ENCODE measurements around the gene ERG28. TPM values are rescaled to one million over a fixed set of nuclear protein-coding genes. Genes with fewer than 3 reads are reported as not detected.
"Not testable (repeated sequence)": the region's sequence is repeated elsewhere in the genome, so short reads cannot be mapped to it uniquely, and the experiment has no call there.

Gene ERG28
- total and polyA plus RNA-seq, 7 donors = 3.6 to 6.4 (median 5.2) TPM

DNA sequence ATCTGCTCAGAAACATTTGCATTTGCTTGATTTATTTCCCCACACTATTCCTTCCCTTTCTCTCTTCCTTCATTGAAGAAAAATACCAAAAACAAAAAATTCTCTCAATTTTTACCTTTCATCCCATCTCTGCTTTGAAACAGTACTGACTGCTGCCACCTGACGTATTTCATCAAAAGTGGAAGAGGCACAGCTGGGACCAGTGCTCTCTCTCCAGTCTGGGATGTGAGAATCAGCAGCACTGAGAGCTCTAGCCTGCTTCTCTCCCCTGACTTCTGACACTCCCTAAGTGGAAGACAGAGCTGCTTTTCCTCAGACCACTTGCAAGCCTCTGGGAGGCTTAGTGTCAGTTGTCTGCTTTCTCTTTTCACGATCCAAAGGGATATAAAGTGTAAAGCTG is 37.2 kb upstream of the ERG28 start:
- no peak overlapping the region for H3K27ac ChIP-seq
- WGBS, 3 donors = 82 to 89% (median 86%) methylated on average over 2 of the region's 2 CpGs
- H3K9me3 ChIP-seq = no peaks in the 10 kb centered on the region
- DNase-seq = no peak
- H3K27me3 ChIP-seq (ENCODE audit: insufficient read depth in 3 of 3, low read length in 2 of 3) = no peaks in the 10 kb centered on the region
- peaks cover 4 to 33% of the 10 kb centered on the region in 2 donors for H3K36me3 ChIP-seq (ENCODE audit: insufficient read depth in 1 of 2, low read depth in 1 of 2)
- no peaks in the 10 kb centered on the region for H3K4me1 ChIP-seq
- intact Hi-C loops (cut with DNase I) = no loop called here
- no peak for ATAC-seq
- H3K4me3 ChIP-seq = no peak overlapping the region
- TF ChIP-seq CTCF (IDR thresholded peaks at IDR 0.05) = no peak

DNA sequence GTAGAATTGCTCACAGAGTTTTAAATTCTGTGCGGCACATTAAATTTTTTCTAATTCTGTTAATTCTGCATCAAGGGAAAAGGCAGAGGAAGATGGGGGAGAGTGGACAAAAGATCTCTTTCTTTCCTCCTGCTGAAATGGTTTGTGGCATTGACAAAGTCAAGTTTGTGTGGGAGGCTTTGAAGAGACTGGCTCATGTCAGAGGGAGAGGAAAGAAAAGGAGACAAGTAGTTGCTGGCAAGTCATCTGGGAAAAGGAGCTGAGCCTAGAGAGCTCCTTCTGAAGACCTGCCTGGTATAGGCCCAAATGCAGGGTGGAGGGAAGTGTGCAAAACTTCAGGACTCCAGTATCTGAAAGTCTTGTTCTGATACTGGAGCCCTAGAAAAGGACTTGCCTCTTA is 36.7 kb upstream of the ERG28 start:
- H3K9me3 ChIP-seq = no peaks in the 10 kb centered on the region
- DNase-seq (no peak), ATAC-seq (no peak)
- no peaks in the 10 kb centered on the region for H3K27me3 ChIP-seq (ENCODE audit: insufficient read depth in 3 of 3, low read length in 2 of 3)
- no peak overlapping the region for H3K4me3 ChIP-seq
- WGBS, 3 donors = 86 to 94% (median 92%) methylated on average over 1 of the region's 1 CpG
- no peak overlapping the region for H3K27ac ChIP-seq
- H3K36me3 ChIP-seq (ENCODE audit: insufficient read depth in 1 of 2, low read depth in 1 of 2) = peaks cover 4 to 33% of the 10 kb centered on the region in 2 donors
- H3K4me1 ChIP-seq = no peaks in the 10 kb centered on the region
- TF ChIP-seq CTCF (IDR thresholded peaks at IDR 0.05) = no peak
- intact Hi-C loops (cut with DNase I) = no loop called here

DNA sequence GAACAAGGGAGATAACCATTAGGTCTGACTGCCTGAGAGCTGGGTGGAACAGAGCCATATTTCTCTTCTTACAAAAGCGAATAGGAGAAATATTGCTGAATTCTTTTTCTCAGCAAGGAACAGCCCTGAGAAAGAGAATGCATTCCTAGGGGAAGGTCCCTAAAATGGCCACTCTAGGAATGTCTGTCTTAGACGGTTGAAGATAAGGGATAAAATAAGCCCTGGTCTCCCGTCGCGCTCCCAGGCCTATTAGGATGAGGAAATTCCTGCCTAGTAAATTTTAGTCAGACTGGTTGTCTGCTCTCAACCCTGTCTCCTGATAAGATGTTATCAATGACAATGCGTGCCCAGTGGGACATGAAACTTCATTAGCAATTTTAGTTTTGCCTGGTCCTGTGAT is 34.3 kb upstream of the ERG28 start:
- H3K9me3 ChIP-seq; H3K4me1 ChIP-seq; intact Hi-C loops (cut with DNase I); H3K27ac ChIP-seq; DNase-seq; H3K27me3 ChIP-seq (ENCODE audit: insufficient read depth in 3 of 3, low read length in 2 of 3); H3K4me3 ChIP-seq; ATAC-seq: not testable (repeated sequence)
- 95 to 97% (median 96%) methylated on average over 6 of the region's 6 CpGs for WGBS, 3 donors
- peaks cover 0 to 40% of the 10 kb centered on the region in 2 donors for H3K36me3 ChIP-seq (ENCODE audit: insufficient read depth in 1 of 2, low read depth in 1 of 2)

GRCh38 chr14:75690010-75690409 is 29.3 kb upstream of the ERG28 start:
- DNase-seq (no peak), ATAC-seq (no peak)
- intact Hi-C loops (cut with DNase I) = no loop called here
- Histone ChIP-seq H3K4me1 (no peaks in the 10 kb centered on the region), H3K9me3 (no peaks in the 10 kb centered on the region), H3K27me3 (ENCODE audit: insufficient read depth in 3 of 3, low read length in 2 of 3) (no peaks in the 10 kb centered on the region), H3K27ac (no peak overlapping the region), H3K4me3 (no peak overlapping the region), H3K36me3 (ENCODE audit: insufficient read depth in 1 of 2, low read depth in 1 of 2) (peaks cover 0 to 31% of the 10 kb centered on the region in 2 donors)
- 94 to 97% (median 95%) methylated on average over 7 of the region's 7 CpGs for WGBS, 3 donors
- no peak for TF ChIP-seq CTCF (IDR thresholded peaks at IDR 0.05)

GRCh38 chr14:75689012-75689411 is 28.3 kb upstream of the ERG28 start:
- WGBS, 3 donors = 50 to 63% (median 62%) methylated on average over 2 of the region's 2 CpGs
- no peaks in the 10 kb centered on the region for H3K27me3 ChIP-seq (ENCODE audit: insufficient read depth in 3 of 3, low read length in 2 of 3)
- DNase-seq (peak; percentile 65 to 77), ATAC-seq (peak in 2 of 4 donors; percentile 31 to 52)
- peaks cover 0 to 28% of the 10 kb centered on the region in 2 donors for H3K36me3 ChIP-seq (ENCODE audit: insufficient read depth in 1 of 2, low read depth in 1 of 2)
- no peak overlapping the region for H3K4me3 ChIP-seq
- H3K4me1 ChIP-seq = no peaks in the 10 kb centered on the region
- intact Hi-C loops (cut with DNase I) = no loop called here
- TF ChIP-seq CTCF (IDR thresholded peaks at IDR 0.05) = no peak
- no peak overlapping the region for H3K27ac ChIP-seq
- H3K9me3 ChIP-seq = no peaks in the 10 kb centered on the region

Measured in psoas muscle (tissue), 8 donors.